ENCODE data around the gene LENEP. TPM values are rescaled to one million over a fixed set of nuclear protein-coding genes. Genes with fewer than 3 reads are reported as not detected.

The LENEP gene
- total RNA-seq, 2 experiments from 2014 or later, result 0.78 to 2.3 TPM

DNA sequence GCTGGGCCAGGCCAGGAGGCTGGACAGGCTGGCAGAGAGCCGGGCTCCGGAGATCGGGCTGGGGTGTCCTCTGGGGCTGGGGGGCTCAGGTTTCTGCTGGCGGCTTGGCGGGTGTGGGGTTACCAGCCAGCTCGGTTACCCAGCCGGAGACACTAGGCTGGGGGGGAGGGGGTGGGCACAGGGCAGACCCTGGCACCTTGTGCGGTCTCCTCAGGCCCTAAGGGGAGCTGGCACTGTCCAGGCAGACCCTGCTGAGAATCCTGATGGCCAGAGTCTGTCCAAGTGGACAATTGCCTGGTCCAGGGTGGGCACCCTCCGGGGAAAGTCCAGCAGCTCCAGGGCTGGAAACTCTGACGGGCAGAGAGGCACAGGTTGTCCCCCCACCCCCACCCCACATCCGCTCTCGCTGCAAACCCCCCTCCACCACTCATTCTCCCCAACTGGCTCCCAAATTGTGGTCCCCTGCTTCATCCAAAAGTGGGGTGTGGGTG lies 15.9 kb downstream of the LENEP start:
- H3K4me1 ChIP-seq (ENCODE audit: insufficient read depth, low read length, poor library complexity, severe bottlenecking), result peaks cover 81% of the 10 kb centered on the region
- TF ChIP-seq, protein P1, sequence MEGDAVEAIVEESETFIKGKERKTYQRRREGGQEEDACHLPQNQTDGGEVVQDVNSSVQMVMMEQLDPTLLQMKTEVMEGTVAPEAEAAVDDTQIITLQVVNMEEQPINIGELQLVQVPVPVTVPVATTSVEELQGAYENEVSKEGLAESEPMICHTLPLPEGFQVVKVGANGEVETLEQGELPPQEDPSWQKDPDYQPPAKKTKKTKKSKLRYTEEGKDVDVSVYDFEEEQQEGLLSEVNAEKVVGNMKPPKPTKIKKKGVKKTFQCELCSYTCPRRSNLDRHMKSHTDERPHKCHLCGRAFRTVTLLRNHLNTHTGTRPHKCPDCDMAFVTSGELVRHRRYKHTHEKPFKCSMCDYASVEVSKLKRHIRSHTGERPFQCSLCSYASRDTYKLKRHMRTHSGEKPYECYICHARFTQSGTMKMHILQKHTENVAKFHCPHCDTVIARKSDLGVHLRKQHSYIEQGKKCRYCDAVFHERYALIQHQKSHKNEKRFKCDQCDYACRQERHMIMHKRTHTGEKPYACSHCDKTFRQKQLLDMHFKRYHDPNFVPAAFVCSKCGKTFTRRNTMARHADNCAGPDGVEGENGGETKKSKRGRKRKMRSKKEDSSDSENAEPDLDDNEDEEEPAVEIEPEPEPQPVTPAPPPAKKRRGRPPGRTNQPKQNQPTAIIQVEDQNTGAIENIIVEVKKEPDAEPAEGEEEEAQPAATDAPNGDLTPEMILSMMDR (conservative IDR thresholded peaks at IDR 0.05; ENCODE audit: low read length), result no peak
- TF ChIP-seq EZH2phosphoT487 (IDR thresholded peaks at IDR 0.05; ENCODE audit: borderline replicate concordance, low read depth, low read length), result no peak
- H2AFZ ChIP-seq (ENCODE audit: low read length), result no peak overlapping the region
- intact Hi-C loops (cut with micrococcal nuclease; ENCODE audit: unreplicated experiment), result no loop called here
- no peaks in the 10 kb centered on the region for H4K20me1 ChIP-seq (ENCODE audit: insufficient read depth, low read length)
- H3K79me2 ChIP-seq (ENCODE audit: insufficient read depth, low read depth, low read length), result no peaks in the 10 kb centered on the region
- no peak for DNase-seq (ENCODE audit: low spot score)
- no TSS peak for BruUV-seq (replicated peaks)
- no peaks in the 10 kb centered on the region for H3K9me2 ChIP-seq (ENCODE audit: insufficient read depth, low read length)
- no peak overlapping the region for H3K4me2 ChIP-seq (ENCODE audit: low read length)
- no peaks in the 10 kb centered on the region for H3K9me3 ChIP-seq (ENCODE audit: low read length)
- POLR2A ChIA-PET, result no interaction called here
- H3K27ac ChIP-seq (ENCODE audit: low read depth, low read length, poor library complexity, severe bottlenecking), result no peak overlapping the region
- H3K36me3 ChIP-seq (ENCODE audit: insufficient read depth, low read length), result no peaks in the 10 kb centered on the region
- CTCF ChIA-PET (ENCODE audit: unreplicated experiment), result no interaction called here
- H3K4me3 ChIP-seq (ENCODE audit: low read depth, low read length, poor library complexity, severe bottlenecking), result no peak overlapping the region

DNA sequence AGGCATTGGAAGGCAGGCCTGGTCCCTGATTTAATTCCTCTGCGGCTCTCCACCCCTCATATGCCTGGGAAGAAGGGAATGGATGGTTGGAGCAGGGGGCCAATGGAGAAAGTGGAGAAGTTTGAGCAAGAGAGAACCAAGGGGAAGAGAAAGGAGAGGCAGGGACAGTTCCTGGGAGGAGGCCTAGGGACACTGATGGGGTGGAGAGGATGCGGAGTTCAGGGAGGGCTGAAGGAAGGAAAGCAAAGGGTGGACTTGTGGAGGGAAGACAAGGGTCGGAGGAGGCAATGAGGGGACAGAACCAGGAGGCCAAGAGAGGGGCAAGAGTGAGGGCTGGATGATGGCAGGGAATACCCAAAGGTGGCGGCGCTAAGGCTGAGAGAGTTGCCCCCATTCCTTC lies 16.4 kb downstream of the LENEP start:
- Histone ChIP-seq H3K9me2 (ENCODE audit: insufficient read depth, low read length) (no peaks in the 10 kb centered on the region), H3K79me2 (ENCODE audit: insufficient read depth, low read depth, low read length) (no peaks in the 10 kb centered on the region), H3K27ac (ENCODE audit: low read depth, low read length, poor library complexity, severe bottlenecking) (no peak overlapping the region), H3K4me2 (ENCODE audit: low read length) (no peak overlapping the region), H3K4me1 (ENCODE audit: insufficient read depth, low read length, poor library complexity, severe bottlenecking) (peaks cover 81% of the 10 kb centered on the region), H2AFZ (ENCODE audit: low read length) (no peak overlapping the region), H3K9me3 (ENCODE audit: low read length) (no peaks in the 10 kb centered on the region), H3K4me3 (ENCODE audit: low read depth, low read length, poor library complexity, severe bottlenecking) (no peak overlapping the region), H3K36me3 (ENCODE audit: insufficient read depth, low read length) (peaks cover 1% of the 10 kb centered on the region; the same call in 1 of the 2 replicates), H4K20me1 (ENCODE audit: insufficient read depth, low read length) (no peaks in the 10 kb centered on the region)
- ChIA-PET CTCF (ENCODE audit: unreplicated experiment) (no interaction called here), POLR2A (no interaction called here)
- no TSS peak for BruUV-seq (replicated peaks)
- TF ChIP-seq, protein P1 (conservative IDR thresholded peaks at IDR 0.05; ENCODE audit: low read length), result no peak
- no peak for TF ChIP-seq EZH2phosphoT487 (IDR thresholded peaks at IDR 0.05; ENCODE audit: borderline replicate concordance, low read depth, low read length)
- no peak for DNase-seq (ENCODE audit: low spot score)
- intact Hi-C loops (cut with micrococcal nuclease; ENCODE audit: unreplicated experiment), result no loop called here

DNA sequence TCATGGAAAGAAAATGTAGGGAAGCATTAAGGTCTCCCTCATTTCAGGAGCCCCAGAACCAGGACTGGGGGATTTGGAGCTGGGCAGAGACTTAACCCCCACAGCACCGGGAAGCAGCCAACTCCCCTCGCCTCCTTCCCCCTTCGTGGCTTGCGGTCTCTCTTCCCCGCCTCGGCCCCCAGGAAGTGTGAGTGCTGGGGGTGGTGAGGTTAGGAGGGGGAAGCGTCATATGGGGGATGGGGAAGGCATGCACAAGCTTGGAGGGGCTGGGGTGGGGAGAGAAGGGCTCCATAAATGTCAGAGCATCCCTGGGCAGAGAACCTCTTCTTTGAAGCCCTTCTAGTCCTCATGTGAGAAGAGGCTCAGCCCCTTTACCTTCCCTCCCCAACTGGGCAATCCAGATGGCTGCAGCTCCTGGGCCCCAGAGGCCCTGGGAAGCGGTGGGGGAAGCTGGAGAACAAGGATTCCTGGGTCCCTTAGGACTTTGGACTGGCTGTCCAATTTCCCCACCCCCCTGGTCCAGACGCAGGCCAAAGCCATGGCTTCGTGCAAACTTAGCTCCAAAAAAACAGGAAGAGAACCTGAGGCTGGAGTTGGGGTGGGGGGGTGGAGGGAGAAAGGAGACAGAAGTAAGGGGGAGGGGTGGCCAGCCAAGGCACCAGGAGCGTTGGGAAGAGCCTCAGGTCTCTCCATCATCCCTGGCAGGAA lies 17.0 kb downstream of the LENEP start:
- POLR2A ChIA-PET, result interaction anchor here (0.6 kb wide), 1 partner anchor 213 kb away, joined by 3 read pairs; no protein-coding TSS in a partner anchor
- H3K4me1 ChIP-seq (ENCODE audit: insufficient read depth, low read length, poor library complexity, severe bottlenecking), result peaks cover 80% of the 10 kb centered on the region
- BruUV-seq (replicated peaks), result no TSS peak
- H3K27ac ChIP-seq (ENCODE audit: low read depth, low read length, poor library complexity, severe bottlenecking), result no peak overlapping the region
- no peaks in the 10 kb centered on the region for H3K79me2 ChIP-seq (ENCODE audit: insufficient read depth, low read depth, low read length)
- intact Hi-C loops (cut with micrococcal nuclease; ENCODE audit: unreplicated experiment), result no loop called here
- TF ChIP-seq EZH2phosphoT487 (IDR thresholded peaks at IDR 0.05; ENCODE audit: borderline replicate concordance, low read depth, low read length), result no peak
- TF ChIP-seq, protein P1 (conservative IDR thresholded peaks at IDR 0.05; ENCODE audit: low read length), result no peak
- H3K4me2 ChIP-seq (ENCODE audit: low read length), result no peak overlapping the region
- H4K20me1 ChIP-seq (ENCODE audit: insufficient read depth, low read length), result no peaks in the 10 kb centered on the region
- peaks cover 8% of the 10 kb centered on the region; the same call in 1 of the 2 replicates for H3K36me3 ChIP-seq (ENCODE audit: insufficient read depth, low read length)
- no peak for DNase-seq (ENCODE audit: low spot score)
- CTCF ChIA-PET (ENCODE audit: unreplicated experiment), result no interaction called here
- no peaks in the 10 kb centered on the region for H3K9me3 ChIP-seq (ENCODE audit: low read length)
- H2AFZ ChIP-seq (ENCODE audit: low read length), result no peak overlapping the region
- no peak overlapping the region for H3K4me3 ChIP-seq (ENCODE audit: low read depth, low read length, poor library complexity, severe bottlenecking)
- no peaks in the 10 kb centered on the region for H3K9me2 ChIP-seq (ENCODE audit: insufficient read depth, low read length)
